COR-L47 (cell line): Measurements from ENCODE around the gene TMEM145.
"Not testable (repeated sequence)": the region's sequence is repeated elsewhere in the genome, so short reads cannot be mapped to it uniquely, and the experiment has no call there.

Experiments
- DNase-seq: peaks from one replicate; lab custom pipeline; 2025; lab: John Stamatoyannopoulos, UW

TMEM145 gene

GRCh38 chr19:42334697-42335373 is 21.7 kb downstream of the TMEM145 start:
- DNase-seq: no peak

- DNase-seq: no peak
These were observed 22.3 kb downstream of the TMEM145 start for GRCh38 chr19:42335374-42335936.

- no peak for DNase-seq
These were observed 22.9 kb downstream of the TMEM145 start for GRCh38 chr19:42335971-42336370.

- DNase-seq: not testable (repeated sequence)
These were observed 26.2 kb downstream of the TMEM145 start for GRCh38 chr19:42339126-42339860.

GRCh38 chr19:42339922-42340321 is 26.8 kb downstream of the TMEM145 start:
- not testable (repeated sequence) for DNase-seq

- no peak for DNase-seq
These were observed 30.4 kb downstream of the TMEM145 start for GRCh38 chr19:42343344-42344110.

GRCh38 chr19:42344336-42344893 is 31.3 kb downstream of the TMEM145 start:
- no peak for DNase-seq

- no peak for DNase-seq
These were observed 32.2 kb downstream of the TMEM145 start for GRCh38 chr19:42345191-42345812.

GRCh38 chr19:42348211-42348610 is 35.1 kb downstream of the TMEM145 start:
- no peak for DNase-seq

GRCh38 chr19:42349378-42350107 is 36.4 kb downstream of the TMEM145 start:
- no peak for DNase-seq

- no peak for DNase-seq
These were observed 37.3 kb downstream of the TMEM145 start for GRCh38 chr19:42350417-42350816.

GRCh38 chr19:42351079-42351735 is 38.1 kb downstream of the TMEM145 start:
- no peak for DNase-seq

GRCh38 chr19:42352301-42353259 is 39.5 kb downstream of the TMEM145 start:
- DNase-seq: peak; percentile 89

GRCh38 chr19:42353341-42354015 is 40.4 kb downstream of the TMEM145 start:
- DNase-seq: no peak

GRCh38 chr19:42355896-42356295 is 42.8 kb downstream of the TMEM145 start:
- no peak for DNase-seq

GRCh38 chr19:42356686-42357085 is 43.6 kb downstream of the TMEM145 start:
- no peak for DNase-seq

GRCh38 chr19:42357290-42357689 is 44.2 kb downstream of the TMEM145 start:
- DNase-seq: no peak

- DNase-seq: no peak
These were observed 47.9 kb downstream of the TMEM145 start for GRCh38 chr19:42360787-42361544.
